GM18951 (cell line): ENCODE results near the gene SLAIN1.

ENCODE experiments used
- POLR2A ChIP-seq: IDR thresholded peaks from 4 replicates; pipeline ENCODE4 v1.6.1; 2011; ENCODE audit warnings: mild to moderate bottlenecking; ENCODE audit not compliant: insufficient read length, insufficient read depth; ENCODE audit errors: extremely low read depth
- in situ Hi-C: fragments of 300-500 bp; cut with MboI; formaldehyde crosslinking; loops from one replicate; pipeline ENCODE4 v1.12.0; 2022; ENCODE audit warnings: low sequenced_read_pairs, mixed read lengths, inconsistent platforms; ENCODE audit not compliant: unreplicated experiment

The SLAIN1 gene

DNA sequence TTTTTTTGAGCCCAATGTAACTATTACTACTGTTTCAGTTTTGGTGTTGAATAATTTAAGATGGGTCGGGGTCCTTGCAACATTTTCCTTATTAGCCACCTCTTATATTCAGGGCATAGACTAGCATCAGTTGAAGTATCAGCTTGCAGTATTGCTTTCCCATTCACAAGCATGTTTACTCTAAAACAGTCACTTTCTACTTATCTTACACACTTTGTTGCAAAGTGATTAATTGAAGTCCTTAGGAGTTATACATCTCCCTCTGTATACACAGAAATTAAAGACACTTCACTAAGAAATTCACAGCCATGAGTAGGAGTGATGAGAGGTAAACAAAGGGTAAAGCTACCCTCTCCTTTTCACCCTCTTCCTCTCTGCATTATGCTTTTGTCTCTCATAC is 27.6 kb downstream of the SLAIN1 start:
- TF ChIP-seq POLR2A = no peak
- in situ Hi-C loops = no loop called here

DNA sequence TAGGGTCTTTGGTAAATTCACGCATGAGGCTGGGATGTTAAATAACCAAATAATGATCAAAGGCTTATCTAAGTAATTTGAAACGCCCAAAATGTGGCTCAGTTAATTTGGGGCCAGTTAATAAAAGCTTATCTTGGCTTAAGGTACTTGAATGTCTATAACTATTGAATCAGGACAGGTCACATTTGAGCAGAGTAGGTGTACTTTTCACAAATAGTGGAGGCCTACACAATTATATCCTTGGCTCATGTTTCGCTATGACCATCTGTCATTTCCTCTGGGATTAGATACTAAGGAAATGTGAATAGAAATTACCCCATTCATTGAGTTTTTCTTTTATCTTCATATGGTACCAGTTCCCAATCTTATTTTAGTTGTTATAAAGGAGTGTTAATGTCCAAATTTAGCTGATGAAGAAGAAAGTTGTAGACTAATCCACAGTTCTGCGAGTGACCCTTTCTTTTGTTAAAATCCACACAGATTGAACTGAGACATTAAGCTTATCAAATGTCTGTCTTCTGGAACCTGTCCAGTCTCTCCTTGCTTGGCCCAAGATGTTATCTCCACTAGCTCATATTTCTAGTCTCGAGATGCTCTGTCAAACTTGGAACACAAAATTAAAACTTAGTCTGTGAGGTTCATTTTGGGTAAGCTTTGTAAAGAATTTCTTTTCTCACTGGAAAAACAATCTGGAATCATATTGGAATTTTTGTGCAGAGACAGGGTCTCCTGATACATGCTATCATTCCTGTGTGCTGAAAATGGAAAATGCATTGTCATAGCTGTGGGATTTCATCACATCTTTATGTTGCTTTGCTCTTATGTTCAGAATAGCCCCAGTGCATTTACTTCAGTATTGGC is 31.0 kb downstream of the SLAIN1 start:
- in situ Hi-C loops = no loop called here

DNA sequence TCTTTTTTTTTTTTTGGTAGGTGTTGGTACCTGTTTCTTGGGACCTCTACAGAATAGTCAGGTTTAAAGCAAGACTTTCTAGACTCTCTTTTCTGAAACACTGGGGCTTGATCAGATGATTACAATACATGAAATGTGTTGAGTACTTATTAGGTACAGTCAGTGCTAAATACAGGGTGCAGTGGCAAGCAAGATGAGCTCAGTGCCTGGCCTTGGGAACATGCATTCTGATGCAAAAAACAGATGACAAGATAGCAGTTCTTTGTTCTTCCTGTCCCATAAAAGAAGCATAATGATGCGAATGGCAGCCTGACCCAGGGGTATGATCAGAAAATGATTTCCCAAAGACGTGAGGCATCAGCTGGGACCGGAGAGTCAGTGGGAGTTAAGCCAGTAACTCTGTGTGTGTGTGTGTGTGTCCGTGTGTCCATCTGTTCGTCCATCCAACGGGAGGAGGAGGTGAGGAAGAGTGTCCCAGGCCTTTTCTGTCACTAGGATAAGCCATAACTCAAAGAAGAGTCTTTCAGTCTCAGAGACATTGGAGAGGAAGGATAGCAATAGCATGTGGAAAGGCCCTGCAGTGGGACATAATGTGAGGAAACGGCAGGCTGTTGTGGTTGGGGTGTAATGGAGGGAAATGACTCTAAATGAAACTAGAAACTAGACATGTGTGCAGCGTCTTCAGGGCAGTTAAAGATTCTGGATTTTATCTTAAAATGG is 32.2 kb downstream of the SLAIN1 start:
- TF ChIP-seq POLR2A = no peak
- in situ Hi-C loops = no loop called here

More for the DNA sequence above, 31.0 kb downstream of the SLAIN1 start:
- TF ChIP-seq POLR2A = no peak

DNA sequence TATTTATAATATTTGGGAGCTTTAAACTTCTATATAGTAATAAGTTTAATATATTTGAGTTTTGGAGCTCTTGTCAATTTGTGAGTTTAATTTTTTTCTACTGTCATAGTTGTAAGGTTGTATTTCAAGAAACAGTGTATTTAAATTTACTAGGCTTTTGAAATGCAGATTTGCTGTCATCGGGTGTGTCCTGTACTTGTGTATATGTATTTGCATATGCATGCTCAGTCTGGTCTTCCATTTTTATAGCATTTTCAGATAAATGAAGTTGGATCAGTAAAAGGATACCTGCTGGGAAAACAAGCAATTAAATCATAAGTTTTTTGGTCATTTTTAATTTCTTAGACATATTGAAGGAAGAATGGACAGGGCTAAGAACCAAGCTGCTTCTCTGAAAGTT is 33.1 kb downstream of the SLAIN1 start:
- no peak for TF ChIP-seq POLR2A
- in situ Hi-C loops = no loop called here

DNA sequence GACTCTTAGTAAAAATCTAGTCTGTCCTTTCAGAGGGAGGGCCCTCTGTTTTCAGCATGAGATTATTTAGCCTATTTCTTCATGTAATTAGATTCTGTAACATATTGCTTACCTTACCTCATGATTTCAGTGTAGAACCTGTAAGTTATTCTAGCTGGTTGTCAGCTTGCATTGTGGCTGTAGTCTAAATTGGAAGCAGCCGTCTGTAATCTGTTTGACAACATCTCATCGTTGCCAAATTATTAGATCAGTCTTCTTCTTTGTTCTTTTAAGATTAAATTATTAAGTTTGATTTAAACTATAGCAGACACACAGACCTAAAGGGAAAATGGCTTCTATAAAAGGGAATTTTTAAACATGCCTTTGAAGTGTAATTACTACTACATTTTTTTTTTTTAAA is 34.8 kb downstream of the SLAIN1 start:
- no peak for TF ChIP-seq POLR2A
- in situ Hi-C loops = no loop called here

DNA sequence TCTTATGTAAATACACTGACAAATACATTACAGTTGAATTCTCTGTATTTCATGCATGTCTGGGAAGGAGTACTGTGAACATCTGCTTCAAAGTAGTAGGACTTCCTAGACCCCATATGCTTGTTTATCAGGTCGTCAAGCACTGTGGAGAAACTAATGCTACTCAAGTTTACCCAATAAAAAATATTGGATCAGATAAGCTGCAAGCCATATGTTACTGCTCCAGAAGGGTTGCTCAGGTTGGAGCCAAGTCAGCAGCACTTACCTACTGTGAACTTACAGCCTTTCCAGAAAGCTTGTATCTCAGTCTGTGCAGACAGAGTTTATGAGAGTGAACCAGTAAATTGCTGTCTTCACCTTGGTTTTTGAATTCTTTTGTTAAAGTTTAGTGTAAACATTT is 36.2 kb downstream of the SLAIN1 start:
- in situ Hi-C loops = no loop called here
- TF ChIP-seq POLR2A = no peak

DNA sequence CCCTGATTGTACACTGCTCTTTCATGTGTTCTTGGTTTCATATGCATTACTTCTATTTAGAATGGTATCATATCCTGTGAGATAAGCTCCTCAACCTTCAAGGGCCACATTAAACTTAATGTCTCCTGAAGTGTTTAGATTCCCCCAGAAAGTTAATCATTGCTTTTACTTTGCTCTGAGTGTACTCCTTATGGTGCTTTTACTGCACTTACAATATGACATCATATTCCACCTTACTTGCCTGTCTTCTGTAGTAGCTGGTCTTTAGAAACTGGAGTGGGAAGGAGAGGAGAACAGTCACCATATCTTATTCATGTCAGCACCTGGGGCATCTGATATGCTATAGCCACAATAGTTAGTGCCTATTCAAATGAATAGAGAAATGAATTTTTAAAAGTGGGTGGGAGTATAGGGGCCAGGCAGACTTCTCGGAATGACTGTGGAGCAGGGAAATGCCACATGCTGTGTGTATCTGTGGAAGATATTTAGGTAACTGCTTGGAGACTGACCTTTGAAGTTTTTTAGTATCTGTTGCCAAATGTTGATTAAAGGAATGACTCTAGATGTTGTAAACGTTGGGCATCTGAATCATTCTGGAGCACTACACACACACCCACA is 40.2 kb downstream of the SLAIN1 start:
- in situ Hi-C loops = no loop called here
- no peak for TF ChIP-seq POLR2A

DNA sequence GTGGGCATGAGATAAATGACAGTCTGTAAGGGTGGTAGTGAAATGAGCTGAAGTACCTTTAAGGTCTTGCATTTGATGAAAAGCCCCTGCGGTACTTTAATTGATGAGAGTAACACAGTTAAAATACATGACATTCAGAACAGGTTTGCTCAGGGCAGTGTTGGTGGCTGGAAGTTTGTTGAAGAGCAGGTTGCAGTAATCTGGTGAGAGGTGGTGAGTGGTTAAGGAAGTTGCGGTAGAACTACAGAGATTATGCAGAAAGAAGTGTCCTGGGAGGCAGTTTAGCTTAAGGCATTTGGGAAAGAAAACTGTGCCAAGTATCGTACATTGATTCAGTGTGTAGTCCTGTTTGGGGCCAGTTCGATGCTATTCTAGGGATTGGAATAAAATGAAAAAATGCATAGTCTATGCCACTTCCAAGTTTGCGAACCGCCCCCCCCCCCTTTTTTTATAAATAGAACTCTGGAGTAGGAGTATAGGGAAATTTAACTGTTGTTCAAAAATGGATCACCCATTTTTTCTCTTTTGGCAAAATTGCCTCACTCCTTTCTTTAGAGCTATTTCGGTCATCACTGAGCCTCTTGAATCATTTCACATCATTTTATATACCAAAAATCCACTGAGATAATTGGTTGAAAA is 42.7 kb downstream of the SLAIN1 start:
- TF ChIP-seq POLR2A = no peak
- in situ Hi-C loops = no loop called here

DNA sequence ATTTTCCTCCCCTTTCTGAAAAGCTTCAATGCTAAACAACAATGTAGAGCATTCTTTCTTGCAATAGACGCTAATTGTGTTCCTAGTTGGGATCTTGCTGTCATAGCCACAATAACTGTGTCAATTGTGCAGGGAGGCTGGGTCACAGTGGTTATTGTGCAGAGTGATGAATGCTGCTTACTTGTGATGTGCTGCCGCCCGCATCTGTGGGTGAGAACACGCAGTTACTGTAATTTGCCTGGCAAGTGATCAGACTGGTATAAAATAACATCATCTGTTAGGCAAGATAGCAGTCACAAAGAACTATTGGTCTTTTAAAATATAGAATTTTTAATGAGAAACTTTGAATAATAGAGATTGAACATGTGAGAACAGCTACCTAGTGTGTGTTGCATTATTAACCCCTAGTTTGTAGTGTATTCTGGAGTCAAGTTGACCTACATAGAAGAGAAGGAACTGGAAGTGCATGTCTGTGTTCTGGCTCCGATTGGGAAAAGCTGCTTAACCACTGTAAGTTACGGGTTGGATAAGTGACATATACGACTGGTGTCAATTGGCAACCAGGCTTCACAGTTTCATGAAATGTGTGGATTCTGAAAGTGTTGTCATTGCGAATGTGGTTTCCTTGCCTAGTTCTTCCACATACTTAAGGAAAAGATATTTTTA is 43.6 kb downstream of the SLAIN1 start:
- in situ Hi-C loops = no loop called here

DNA sequence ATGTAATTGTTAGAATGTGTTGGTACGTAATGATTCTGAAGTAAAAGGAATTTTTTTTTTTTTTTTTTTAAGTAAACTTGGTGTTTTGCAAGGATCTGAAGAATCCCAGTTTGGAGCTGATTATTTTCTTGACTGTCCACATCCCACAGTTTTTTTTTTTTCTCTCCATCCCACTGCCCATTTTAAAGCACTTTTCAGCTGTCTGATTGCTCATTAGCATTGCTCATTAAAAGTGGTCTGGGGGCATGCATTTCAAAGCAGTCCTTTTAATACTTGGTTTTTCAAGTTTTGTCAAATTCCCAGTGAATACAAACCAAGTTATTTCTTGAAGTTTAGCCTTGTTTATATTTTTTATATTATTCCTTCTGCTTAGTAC is 44.1 kb downstream of the SLAIN1 start:
- in situ Hi-C loops = no loop called here
- TF ChIP-seq POLR2A = no peak

More for the DNA sequence above, 43.6 kb downstream of the SLAIN1 start:
- TF ChIP-seq POLR2A = no peak

DNA sequence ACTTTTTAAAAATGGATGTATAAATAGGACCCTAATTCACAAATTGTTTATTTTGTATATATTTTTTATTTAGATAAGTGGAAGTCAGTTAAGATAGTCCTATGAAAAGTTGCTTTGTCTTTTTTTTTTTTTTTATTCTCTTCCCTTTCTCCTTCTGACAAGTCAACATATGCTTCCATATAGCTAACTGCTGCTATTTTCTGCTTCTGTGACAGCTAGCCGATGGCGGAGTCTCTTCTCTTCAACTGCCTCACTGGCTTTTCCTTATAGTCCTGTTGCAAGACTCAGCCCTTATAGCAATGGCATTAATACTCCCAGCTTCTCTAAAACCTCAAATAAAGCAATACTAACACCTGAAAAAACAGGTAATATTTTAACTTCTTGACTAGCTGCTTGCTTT is 45.3 kb downstream of the SLAIN1 start:
- in situ Hi-C loops = no loop called here
- TF ChIP-seq POLR2A = no peak

DNA sequence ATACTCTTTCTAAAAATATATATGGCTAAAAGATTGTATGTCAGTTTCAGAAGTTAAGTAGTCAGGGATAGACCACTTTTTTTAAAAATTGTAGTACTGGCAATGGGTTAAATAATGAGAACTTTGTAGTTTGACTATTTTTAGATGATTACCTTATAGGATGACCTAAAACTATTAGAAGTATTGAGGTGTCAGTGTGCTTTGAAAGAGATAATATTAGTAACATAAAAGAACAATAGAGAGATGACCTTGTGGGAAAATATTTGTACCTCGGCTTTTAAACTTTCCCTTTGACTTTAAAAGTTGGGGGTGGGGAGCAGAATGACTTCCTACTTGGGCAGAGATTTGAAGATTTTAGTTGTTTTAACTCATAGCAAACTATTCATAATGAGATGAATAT is 48.3 kb downstream of the SLAIN1 start:
- in situ Hi-C loops = no loop called here

More for the DNA sequence above, 48.3 kb downstream of the SLAIN1 start:
- no peak for TF ChIP-seq POLR2A
